ENCODE results near the gene FBXW11.

Gene FBXW11

DNA sequence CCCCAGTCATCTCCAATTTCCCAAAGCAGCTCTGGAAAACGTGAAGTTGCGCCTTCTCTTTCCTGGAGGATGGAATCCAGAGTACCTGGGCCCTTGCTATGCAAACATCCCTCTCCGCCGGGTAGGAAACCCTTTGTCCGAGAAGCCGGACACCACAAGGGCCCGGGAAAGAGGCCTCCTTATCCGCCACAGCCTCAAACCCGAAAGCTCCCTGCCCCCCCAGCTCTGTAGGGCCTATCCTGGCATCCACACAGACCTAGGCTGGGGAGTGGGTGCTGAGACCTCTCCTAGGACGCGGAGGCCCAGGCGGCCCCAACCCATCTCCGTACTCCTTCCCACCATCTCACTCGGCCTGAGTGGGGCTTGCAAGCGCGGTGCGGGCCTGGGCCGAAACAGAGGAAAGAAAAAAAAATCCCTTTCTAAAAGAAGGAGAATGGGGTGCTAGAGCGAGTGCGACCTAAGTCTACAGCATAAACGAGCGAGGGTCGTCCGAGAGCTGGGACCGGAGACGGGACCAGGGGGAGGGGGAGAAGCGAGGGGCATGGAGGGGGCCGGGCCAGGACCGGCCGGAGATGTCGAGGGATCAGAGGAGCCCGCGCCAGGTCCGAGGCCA is 624 bp downstream of the FBXW11 start:
- TF ChIP-seq GATA1 (IDR thresholded peaks at IDR 0.05; ENCODE audit: low read depth, low read length) (no peak), POLR2A (IDR thresholded peaks at IDR 0.05; ENCODE audit: low read length) (no peak)
- DNase-seq: peak; percentile 65 to 77

DNA sequence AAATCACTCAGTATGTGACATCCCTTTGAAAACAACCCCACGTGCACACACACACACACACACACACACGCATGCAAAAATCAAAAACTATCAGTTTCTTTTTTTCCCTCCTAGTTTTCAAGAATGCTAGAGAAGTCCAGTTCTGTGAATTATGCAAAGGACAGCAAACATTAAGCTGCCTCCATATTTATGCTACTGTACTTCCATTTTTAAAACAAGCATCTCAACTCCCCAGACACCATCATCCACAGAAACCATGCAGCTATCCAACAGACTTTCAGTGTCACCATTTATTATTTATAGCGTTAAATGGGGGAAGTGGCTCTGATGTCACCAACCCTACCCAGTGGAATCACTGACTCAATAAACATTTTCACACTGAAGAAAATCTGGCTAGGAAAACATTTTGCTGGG is 1.6 kb downstream of the FBXW11 start:
- peak; percentile 21 to 55 for DNase-seq
- TF ChIP-seq GATA1 (IDR thresholded peaks at IDR 0.05; ENCODE audit: low read depth, low read length) (no peak), POLR2A (IDR thresholded peaks at IDR 0.05; ENCODE audit: low read length) (no peak)

GRCh38 chr5:172003746-172004145 is 2.7 kb downstream of the FBXW11 start:
- TF ChIP-seq GATA1 (IDR thresholded peaks at IDR 0.05; ENCODE audit: low read depth, low read length) (no peak), POLR2A (IDR thresholded peaks at IDR 0.05; ENCODE audit: low read length) (no peak)
- no peak for DNase-seq

- no peak for TF ChIP-seq POLR2A (IDR thresholded peaks at IDR 0.05; ENCODE audit: low read length)
- TF ChIP-seq GATA1 (IDR thresholded peaks at IDR 0.05; ENCODE audit: low read depth, low read length): no peak
- DNase-seq: peak in 1 of 2 experiments; percentile 23
These were observed 3.5 kb downstream of the FBXW11 start for GRCh38 chr5:172002840-172003512.

GRCh38 chr5:172002310-172002709 is 4.1 kb downstream of the FBXW11 start:
- TF ChIP-seq POLR2A (IDR thresholded peaks at IDR 0.05; ENCODE audit: low read length) (no peak), GATA1 (IDR thresholded peaks at IDR 0.05; ENCODE audit: low read depth, low read length) (no peak)
- peak; percentile 59 for DNase-seq

- TF ChIP-seq POLR2A (IDR thresholded peaks at IDR 0.05; ENCODE audit: low read length) (no peak), GATA1 (IDR thresholded peaks at IDR 0.05; ENCODE audit: low read depth, low read length) (no peak)
- DNase-seq: no peak
These were observed 6.6 kb downstream of the FBXW11 start for GRCh38 chr5:171999877-172000276.

GRCh38 chr5:171999100-171999499 is 7.3 kb downstream of the FBXW11 start:
- no peak for DNase-seq
- TF ChIP-seq POLR2A (IDR thresholded peaks at IDR 0.05; ENCODE audit: low read length) (no peak), GATA1 (IDR thresholded peaks at IDR 0.05; ENCODE audit: low read depth, low read length) (no peak)

GRCh38 chr5:171997011-171997410 is 9.4 kb downstream of the FBXW11 start:
- TF ChIP-seq POLR2A (IDR thresholded peaks at IDR 0.05; ENCODE audit: low read length): no peak
- TF ChIP-seq GATA1 (IDR thresholded peaks at IDR 0.05; ENCODE audit: low read depth, low read length): no peak
- DNase-seq: no peak

- no peak for DNase-seq
These were observed 13.6 kb downstream of the FBXW11 start for GRCh38 chr5:171992813-171993212.

DNA sequence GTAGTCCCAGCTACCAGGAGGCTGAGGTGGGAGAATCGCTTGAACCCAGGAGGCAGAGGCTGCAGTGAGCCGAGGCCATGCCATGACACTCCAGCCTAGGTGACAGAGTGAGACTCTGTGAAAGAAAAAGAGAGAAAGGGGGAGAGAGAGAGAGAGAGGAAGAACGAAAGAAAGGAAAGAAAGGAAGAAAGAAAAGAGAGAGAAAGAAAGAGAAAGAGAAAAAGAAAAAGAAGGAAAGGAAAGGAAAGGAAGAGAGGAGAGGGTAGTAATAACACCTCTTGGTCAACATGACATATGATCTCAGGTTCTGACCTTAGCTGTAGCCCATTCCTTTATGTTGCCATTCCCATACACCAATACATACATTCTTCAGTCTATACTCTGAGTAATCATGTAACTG is 14.1 kb downstream of the FBXW11 start:
- TF ChIP-seq GATA1 (IDR thresholded peaks at IDR 0.05; ENCODE audit: low read depth, low read length) (no peak), POLR2A (IDR thresholded peaks at IDR 0.05; ENCODE audit: low read length) (no peak)
- no peak for DNase-seq

More at GRCh38 chr5:171992813-171993212, 13.6 kb downstream of the FBXW11 start:
- TF ChIP-seq GATA1 (IDR thresholded peaks at IDR 0.05; ENCODE audit: low read depth, low read length): no peak
- TF ChIP-seq POLR2A (IDR thresholded peaks at IDR 0.05; ENCODE audit: low read length): no peak

DNA sequence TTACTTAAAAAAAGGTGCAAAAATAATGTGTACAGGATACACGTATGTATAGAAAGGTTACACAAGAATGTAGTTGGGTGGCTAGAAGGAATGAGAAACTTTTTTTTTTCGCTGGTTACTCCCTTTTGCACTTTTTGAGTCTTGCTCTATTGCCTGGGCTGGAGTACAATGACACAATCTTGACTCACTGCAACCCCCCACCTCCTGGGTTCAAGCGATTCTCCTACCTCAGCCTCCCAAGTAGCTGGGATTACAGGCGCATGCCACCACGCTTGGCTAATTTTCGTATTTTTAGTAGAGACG is 15.8 kb downstream of the FBXW11 start:
- no peak for DNase-seq
- no peak for TF ChIP-seq GATA1 (IDR thresholded peaks at IDR 0.05; ENCODE audit: low read depth, low read length)
- no peak for TF ChIP-seq POLR2A (IDR thresholded peaks at IDR 0.05; ENCODE audit: low read length)

DNA sequence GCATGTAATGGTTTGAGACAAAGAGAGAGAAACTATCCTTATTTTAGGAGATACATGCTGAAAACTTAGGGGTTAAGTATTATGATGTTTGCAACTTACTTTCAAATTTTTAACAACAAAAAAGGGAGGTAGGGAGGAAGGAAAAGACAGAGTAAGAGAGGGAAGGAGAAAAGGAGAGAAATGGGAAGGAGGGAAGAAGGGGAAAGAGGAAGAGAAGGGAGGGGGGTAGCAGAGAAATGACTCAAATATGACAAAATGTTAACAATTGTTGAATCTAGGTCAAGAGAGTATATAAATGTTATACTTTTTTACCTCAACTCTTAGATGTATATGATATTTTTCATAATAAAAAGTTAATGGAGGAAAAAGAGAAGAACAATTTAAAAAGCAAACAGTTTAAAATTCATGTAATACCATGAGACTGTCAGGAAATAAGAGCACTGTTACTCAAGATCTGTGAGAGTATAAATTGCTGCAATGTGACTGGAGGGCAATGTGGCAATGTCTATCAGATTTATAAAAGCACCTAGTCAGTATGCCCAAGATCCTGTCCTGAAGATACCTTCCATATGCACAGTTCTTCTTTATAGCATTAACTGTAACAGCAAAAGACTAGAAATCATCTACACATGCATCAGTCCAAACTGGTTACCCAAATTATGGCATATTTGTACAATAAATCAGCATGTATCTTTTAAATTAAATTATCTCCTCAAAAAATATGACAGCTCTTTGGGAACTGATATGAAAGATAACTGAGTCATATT is 16.3 kb downstream of the FBXW11 start:
- TF ChIP-seq GATA1 (IDR thresholded peaks at IDR 0.05; ENCODE audit: low read depth, low read length) (no peak), POLR2A (IDR thresholded peaks at IDR 0.05; ENCODE audit: low read length) (no peak)
- DNase-seq: no peak

- DNase-seq: no peak
These were observed 17.2 kb downstream of the FBXW11 start for GRCh38 chr5:171989276-171989675.

GRCh38 chr5:171986772-171987171 is 19.7 kb downstream of the FBXW11 start:
- peak; percentile 32 to 46 for DNase-seq
- TF ChIP-seq POLR2A (IDR thresholded peaks at IDR 0.05; ENCODE audit: low read length): no peak
- TF ChIP-seq GATA1 (IDR thresholded peaks at IDR 0.05; ENCODE audit: low read depth, low read length): no peak

More at GRCh38 chr5:171989276-171989675, 17.2 kb downstream of the FBXW11 start:
- TF ChIP-seq POLR2A (IDR thresholded peaks at IDR 0.05; ENCODE audit: low read length) (no peak), GATA1 (IDR thresholded peaks at IDR 0.05; ENCODE audit: low read depth, low read length) (no peak)

Measured in erythroblast (primary cell).